Ascending aorta (tissue), 2 donors: ENCODE data around the gene GALNT9. TPM values are rescaled to one million over a fixed set of nuclear protein-coding genes. Genes with fewer than 3 reads are reported as not detected.
"Not testable (repeated sequence)": the region's sequence is repeated elsewhere in the genome, so short reads cannot be mapped to it uniquely, and the experiment has no call there.

Source experiments
- DNase-seq, 2 donors: peaks; one replicate each; pipeline ENCODE4 v3.0.0-alpha.2; 2019; ENCODE audit warnings: low spot score in 2 of 2
- H3K27ac ChIP-seq, 2 donors: fragments of 200-600 bp; sonication (generic); one replicate each; pipeline ENCODE4 v1.5.1; 2016 to 2017; ENCODE audit warnings: mild to moderate bottlenecking in 1 of 2
- H3K27me3 ChIP-seq: fragments of 200-600 bp; sonication (generic); one replicate; pipeline ENCODE4 v1.5.1; 2017
- H3K36me3 ChIP-seq, 2 donors: fragments of 200-600 bp; sonication (generic); one replicate each; pipeline ENCODE4 v1.5.1; 2016
- H3K4me1 ChIP-seq, 2 donors: fragments of 200-600 bp; sonication (generic); one replicate each; pipeline ENCODE4 v1.5.1; 2016 to 2017; ENCODE audit warnings: mild to moderate bottlenecking in 1 of 2
- H3K4me3 ChIP-seq, 2 donors: fragments of 200-600 bp; sonication (generic); one replicate each; pipeline ENCODE4 v1.5.1; 2016 to 2017; ENCODE audit warnings: mild to moderate bottlenecking in 1 of 2
- H3K9me3 ChIP-seq, 2 donors: fragments of 200-600 bp; sonication (generic); one replicate each; pipeline ENCODE4 v1.5.1; 2016
- CTCF ChIP-seq, 3 experiments: fragments of 200-600 bp in 2 of 3; fragments of 450-650 bp in 1 of 3; sonication (generic) in 2 of 3; IDR thresholded peaks; one replicate each; pipeline ENCODE4 v1.5.1; 2016 to 2019; ENCODE audit warnings: antibody characterized with exemption in 3 of 3, mild to moderate bottlenecking in 1 of 3, moderate library complexity in 1 of 3
- intact Hi-C: fragments of 100-400 bp; cut with DNase I; formaldehyde crosslinking; loops from one replicate; pipeline ENCODE4 v1.15.1; 2023
- total RNA-seq: library from RNA; depleted of rRNA; stranded (reverse); fragments of >200 nt; gene quantifications from one replicate; pipeline ENCODE4 v1.1.0, GENCODE V29; 2016

GALNT9 gene
- total RNA-seq, 1 donor from 2014 or later: not detected

GRCh38 chr12:132307976-132308852 lies 21.2 kb downstream of the GALNT9 start:
- no peaks in the 10 kb centered on the region for H3K4me1 ChIP-seq
- no peaks in the 10 kb centered on the region for H3K27me3 ChIP-seq
- no peak overlapping the region for H3K4me3 ChIP-seq
- no peak for DNase-seq
- H3K27ac ChIP-seq: no peak overlapping the region
- intact Hi-C loops: no loop called here
- H3K9me3 ChIP-seq: peaks cover 0 to 6% of the 10 kb centered on the region in 2 donors
- TF ChIP-seq CTCF (IDR thresholded peaks at IDR 0.05): no peak
- no peaks in the 10 kb centered on the region for H3K36me3 ChIP-seq

GRCh38 chr12:132306885-132307191 lies 22.6 kb downstream of the GALNT9 start:
- Histone ChIP-seq H3K4me1 (no peaks in the 10 kb centered on the region), H3K27me3 (no peaks in the 10 kb centered on the region), H3K4me3 (no peak overlapping the region), H3K27ac (no peak overlapping the region), H3K36me3 (no peaks in the 10 kb centered on the region), H3K9me3 (peaks cover 0 to 6% of the 10 kb centered on the region in 2 donors)
- intact Hi-C loops: no loop called here
- no peak for DNase-seq
- TF ChIP-seq CTCF (IDR thresholded peaks at IDR 0.05): no peak

GRCh38 chr12:132305991-132306884 lies 23.2 kb downstream of the GALNT9 start:
- no peaks in the 10 kb centered on the region for H3K36me3 ChIP-seq
- peaks cover 0 to 6% of the 10 kb centered on the region in 2 donors for H3K9me3 ChIP-seq
- DNase-seq: no peak
- no peak overlapping the region for H3K27ac ChIP-seq
- H3K4me3 ChIP-seq: no peak overlapping the region
- no peaks in the 10 kb centered on the region for H3K4me1 ChIP-seq
- no peak for TF ChIP-seq CTCF (IDR thresholded peaks at IDR 0.05)
- H3K27me3 ChIP-seq: no peaks in the 10 kb centered on the region
- intact Hi-C loops: no loop called here

- Histone ChIP-seq H3K36me3 (no peaks in the 10 kb centered on the region), H3K9me3 (peaks cover 0 to 4% of the 10 kb centered on the region in 2 donors), H3K4me3 (no peak overlapping the region), H3K27me3 (no peaks in the 10 kb centered on the region), H3K27ac (no peak overlapping the region), H3K4me1 (no peaks in the 10 kb centered on the region)
- DNase-seq: no peak
- intact Hi-C loops: no loop called here
- no peak for TF ChIP-seq CTCF (IDR thresholded peaks at IDR 0.05)
These were observed 23.8 kb downstream of the GALNT9 start for GRCh38 chr12:132305560-132305966.

GRCh38 chr12:132304866-132305265 lies 24.5 kb downstream of the GALNT9 start:
- H3K36me3 ChIP-seq, H3K27me3 ChIP-seq, DNase-seq, H3K9me3 ChIP-seq, H3K27ac ChIP-seq, H3K4me3 ChIP-seq, H3K4me1 ChIP-seq, intact Hi-C loops: not testable (repeated sequence)

GRCh38 chr12:132303853-132304373 lies 25.5 kb downstream of the GALNT9 start:
- H3K9me3 ChIP-seq, DNase-seq, H3K27ac ChIP-seq, H3K36me3 ChIP-seq, intact Hi-C loops, H3K27me3 ChIP-seq, H3K4me1 ChIP-seq, H3K4me3 ChIP-seq: not testable (repeated sequence)
